Activated effector memory CD4-positive, alpha-beta T cell treated with anti-CD3 and anti-CD28 coated beads, Interleukin-2, amount 50 U/mL, for 16 hours (primary cell): ENCODE results near the gene SCYGR1.
"Not testable (repeated sequence)": the region's sequence is repeated elsewhere in the genome, so short reads cannot be mapped to it uniquely, and the experiment has no call there.

Source experiments
- DNase-seq: peaks from one replicate; pipeline ENCODE4 v3.0.0-alpha.2; 2020

SCYGR1 gene, protein sequence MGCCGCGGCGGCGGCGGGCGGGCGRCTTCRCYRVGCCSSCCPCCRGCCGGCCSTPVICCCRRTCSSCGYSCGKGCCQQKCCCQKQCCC

DNA sequence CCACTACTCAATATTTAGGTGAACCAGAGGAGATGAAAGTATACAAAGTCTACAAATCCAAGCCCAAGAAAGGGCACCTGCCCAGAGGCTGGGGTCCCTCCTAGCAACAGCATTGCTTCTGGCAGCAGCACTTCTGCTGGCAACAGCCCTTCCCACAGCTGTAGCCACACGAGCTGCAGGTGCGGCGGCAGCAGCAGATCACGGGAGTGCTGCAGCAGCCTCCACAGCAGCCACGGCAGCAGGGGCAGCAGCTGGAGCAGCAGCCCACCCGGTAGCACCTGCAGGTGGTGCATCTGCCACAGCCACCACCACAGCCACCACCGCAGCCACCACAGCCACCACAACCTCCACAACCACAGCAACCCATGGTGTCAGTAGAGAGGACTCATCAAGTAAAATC is at the start of gene SCYGR1:
TSS of gene SCYGR1 (minus strand) at position 367 of the 400 bp plus-strand sequence. CDS start at position 367, 0 bp downstream.
- not testable (repeated sequence) for DNase-seq

GRCh38 chr2:227436436-227437174 is 48.9 kb upstream of the SCYGR1 start:
- DNase-seq = no peak

DNA sequence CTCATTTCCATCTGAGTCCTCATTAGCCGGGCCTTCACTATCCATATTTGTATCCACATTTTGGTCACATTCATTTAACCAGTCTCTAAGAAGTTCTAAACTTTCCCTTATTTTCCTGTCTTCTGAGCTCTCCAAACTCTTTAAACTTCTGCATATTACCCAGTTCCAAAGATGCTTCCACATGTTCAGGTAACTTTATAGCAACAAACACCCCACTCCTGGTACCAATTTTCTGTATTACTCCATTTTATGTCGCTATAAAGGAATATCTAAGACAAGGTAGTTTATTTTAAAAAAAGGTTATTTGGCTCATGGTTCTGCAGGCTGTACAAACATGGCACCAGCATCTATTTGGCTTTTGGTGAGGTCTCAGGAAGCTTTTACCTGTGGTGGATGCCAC is 45.4 kb upstream of the SCYGR1 start:
- no peak for DNase-seq

DNA sequence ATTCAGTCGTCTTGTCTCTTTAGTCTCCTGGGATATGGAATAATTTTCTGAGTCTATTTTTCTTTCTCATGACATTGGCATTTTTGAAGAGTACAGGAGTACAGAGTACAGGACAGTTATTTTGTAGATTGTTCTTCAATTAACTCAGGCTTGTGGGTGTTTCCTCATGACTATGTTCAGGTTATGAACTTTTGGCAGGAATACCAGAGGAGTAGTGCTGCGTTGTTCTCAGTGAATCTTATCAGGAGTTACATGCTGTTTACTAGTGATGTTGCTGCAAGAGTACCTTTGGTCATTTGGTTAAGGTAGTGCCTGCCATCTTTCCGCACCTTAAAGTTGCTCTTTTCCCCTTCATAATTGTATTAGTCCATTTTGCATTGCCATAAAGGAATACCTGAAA is 42.9 kb upstream of the SCYGR1 start:
- no peak for DNase-seq

DNA sequence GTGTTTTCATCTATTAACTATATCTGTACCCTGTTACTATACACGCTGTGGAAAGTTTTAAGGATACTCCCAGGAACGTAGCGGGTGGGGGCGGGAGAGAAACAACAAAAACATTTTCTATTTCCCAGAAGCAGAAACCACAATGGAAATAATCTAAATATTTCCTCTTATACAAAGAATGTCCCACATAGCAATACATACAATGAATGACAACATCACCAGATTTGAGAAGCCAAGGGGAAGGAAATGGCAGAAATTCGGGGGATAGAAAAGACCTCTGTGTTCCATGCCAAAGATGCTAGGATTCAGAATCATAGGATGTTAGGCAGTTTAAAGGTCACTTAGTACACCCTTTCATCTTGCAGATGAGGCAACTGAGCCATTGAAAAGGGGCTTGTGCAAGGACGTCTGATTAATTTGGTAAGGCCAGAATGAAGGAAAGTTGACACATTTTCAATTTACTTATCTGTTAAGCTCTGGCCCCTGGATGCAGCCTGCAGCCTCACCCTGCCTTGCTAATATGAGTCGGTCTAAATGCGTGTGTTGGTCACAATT is 41.1 kb upstream of the SCYGR1 start:
- no peak for DNase-seq

- DNase-seq = no peak
Observed at GRCh38 chr2:227423656-227424499, 36.1 kb upstream of the SCYGR1 start.

DNA sequence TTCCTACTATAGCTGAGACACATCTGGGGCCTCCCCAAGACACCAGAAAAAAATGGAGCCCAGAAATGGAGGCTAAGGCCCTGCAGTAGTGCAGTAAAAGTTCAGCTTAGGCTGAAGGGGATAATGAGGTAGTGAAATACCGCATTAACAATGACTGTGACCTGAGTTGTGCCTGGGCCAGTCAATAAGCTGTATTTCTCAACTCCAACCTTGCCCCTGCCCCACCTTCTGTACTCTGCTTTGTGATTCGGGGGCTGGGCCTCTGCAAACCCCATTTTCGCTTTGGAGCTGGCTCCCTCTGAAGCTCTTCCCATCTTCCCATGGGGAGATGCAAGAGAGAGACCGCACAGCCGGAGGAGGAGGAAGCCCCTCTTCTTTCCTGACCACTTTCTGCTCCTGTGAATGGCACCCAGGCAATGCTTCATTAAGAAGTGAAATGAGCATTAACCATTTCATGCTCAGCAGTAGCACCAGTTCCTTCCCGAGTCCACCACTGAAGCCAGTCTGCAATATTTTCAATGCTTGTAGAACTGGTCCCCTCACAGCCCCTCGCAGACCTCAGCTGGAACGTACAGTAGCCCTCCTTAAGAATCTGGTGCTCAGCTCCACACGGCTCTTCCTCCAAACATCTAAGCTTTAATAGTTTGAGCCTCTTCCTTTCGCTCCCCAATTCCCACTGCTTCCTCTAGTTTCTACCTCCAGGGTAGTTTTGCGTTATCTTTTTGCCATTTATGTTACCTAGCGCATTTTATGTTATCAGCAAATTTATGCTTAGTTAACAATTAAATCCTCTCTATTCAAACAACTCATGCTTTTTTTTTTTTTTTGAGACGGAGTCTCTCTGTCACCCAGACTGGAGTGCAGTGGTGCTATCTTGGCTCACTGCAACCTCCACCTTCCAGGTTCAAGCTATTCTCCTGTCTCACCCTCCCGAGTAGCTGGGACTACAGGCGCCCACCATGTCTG is 32.6 kb upstream of the SCYGR1 start:
- DNase-seq = no peak

- no peak for DNase-seq
Observed at GRCh38 chr2:227416701-227417100, 29.0 kb upstream of the SCYGR1 start.

GRCh38 chr2:227415538-227416424 is 28.0 kb upstream of the SCYGR1 start:
- no peak for DNase-seq

- DNase-seq = no peak
Observed at GRCh38 chr2:227414846-227415245, 27.1 kb upstream of the SCYGR1 start.

- no peak for DNase-seq
Observed at GRCh38 chr2:227413371-227413770, 25.6 kb upstream of the SCYGR1 start.

GRCh38 chr2:227412877-227413276 is 25.1 kb upstream of the SCYGR1 start:
- no peak for DNase-seq

GRCh38 chr2:227411990-227412350 is 24.2 kb upstream of the SCYGR1 start:
- no peak for DNase-seq

DNA sequence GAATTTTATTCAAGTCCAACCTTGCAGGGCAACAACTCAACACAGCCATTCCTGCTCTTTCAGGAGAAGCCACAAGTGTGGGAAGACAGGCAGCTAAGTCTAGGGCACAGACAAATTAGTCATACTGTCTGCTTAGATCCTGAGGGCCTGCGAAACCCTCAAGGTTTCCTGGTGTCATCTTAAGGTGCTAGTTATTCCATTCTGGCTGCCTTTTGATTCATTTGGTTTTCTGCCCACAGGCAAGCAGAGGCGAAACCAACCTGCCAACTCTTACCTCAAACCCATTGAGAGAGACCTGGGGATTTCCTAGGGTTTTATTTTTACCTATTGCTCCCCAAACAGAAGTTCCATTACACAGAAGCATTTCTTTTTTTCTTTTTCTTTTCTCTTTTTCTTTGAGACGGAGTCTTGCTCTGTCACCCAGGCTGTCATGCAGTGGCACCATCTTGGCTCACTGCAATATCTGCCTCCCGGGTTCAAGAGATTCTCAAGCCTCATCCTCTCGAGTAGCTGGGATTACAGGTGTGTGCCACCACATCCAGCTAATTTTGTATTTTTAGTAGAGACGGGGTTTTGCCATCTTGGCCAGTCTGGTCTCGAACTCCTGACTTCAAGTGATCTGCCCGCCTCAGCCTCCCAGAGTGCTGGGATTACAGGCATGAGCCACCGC is 23.7 kb upstream of the SCYGR1 start:
- DNase-seq = peak; percentile 83

DNA sequence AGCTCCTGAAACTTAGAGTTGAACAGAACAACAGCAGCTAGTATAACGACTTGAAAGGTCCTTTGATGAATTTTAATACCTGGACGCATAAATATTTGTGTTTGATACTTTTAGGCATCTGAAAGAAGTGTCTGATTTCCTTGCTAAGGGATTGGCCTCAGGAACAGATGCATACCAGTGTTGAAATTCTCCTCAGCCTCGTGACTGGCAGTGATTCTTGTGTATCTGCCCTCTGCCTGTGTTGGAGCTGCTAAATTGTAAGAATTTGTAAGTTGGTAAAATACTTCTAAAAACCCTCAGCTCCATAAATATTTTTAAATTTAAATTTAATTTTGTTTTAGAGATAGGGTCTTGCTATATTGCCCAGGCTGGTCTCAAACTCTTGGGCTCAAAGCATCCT is 22.4 kb upstream of the SCYGR1 start:
- no peak for DNase-seq

DNA sequence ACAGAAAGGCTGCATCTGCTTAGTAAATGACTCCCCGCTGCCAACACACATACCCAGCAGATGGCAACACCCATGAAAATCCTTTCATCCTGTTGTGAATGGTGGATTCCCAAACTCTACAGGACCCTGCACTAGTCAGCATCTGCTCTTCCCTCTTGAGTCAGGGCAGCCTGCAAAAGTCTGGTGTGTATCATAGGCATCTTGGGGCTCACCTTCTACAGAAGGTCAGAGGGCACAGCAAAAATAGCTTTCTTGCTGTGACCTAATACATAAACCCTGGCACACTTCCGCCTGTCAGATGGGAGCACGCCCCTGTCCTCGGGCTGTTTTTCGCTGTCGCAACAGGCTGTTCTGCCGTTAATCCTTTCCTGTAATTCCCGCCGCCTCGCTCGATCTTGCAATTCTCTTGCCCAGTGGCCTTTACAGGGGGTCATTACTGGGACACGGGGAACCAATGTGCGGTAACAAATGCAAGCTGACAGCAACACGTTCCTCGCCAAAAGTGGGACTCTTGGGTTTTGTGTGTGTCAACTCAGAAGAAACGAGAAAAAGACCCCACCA is 19.9 kb upstream of the SCYGR1 start:
- DNase-seq = no peak

DNA sequence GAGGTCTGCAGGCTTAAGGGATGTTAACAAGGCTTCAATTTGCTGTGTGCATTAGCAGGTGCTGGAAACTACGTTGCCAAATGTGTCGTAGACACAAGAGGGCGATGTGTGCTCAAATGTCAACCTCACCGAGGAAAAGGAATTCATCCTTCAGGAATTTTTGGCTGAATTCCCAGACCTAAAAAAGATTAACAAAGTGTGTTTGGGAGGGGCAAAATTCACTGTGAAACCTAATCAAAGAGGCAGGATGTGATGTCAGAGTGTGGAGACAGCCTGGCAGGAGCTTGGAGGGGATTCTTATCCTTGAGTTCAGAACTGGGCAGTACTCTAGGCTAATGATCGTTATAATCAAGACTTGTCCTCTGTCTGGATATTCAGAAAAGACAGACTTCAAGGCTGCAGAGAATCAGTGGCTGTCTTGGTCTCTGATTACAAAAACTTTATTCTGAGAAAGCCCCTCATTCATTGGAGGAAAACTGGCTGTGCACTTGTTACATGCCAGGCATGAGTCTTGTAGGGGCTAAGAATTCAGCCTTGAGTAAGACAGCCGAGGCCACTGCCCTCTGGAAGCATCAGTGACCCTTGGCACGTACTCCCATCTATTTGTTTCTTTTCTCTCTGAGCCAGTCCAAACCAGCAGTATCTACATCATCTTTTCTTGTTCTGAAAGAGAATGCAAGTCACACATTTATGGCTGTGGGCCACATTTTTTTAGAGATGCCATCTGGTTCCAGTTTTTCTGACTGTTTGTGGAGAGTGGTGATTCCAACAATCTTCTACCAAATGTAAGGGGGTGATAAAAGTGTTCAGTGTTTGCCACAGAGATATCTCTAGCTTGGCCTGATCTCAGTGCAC is 18.7 kb upstream of the SCYGR1 start:
- no peak for DNase-seq

GRCh38 chr2:227404585-227405271 is 17.0 kb upstream of the SCYGR1 start:
- no peak for DNase-seq

DNA sequence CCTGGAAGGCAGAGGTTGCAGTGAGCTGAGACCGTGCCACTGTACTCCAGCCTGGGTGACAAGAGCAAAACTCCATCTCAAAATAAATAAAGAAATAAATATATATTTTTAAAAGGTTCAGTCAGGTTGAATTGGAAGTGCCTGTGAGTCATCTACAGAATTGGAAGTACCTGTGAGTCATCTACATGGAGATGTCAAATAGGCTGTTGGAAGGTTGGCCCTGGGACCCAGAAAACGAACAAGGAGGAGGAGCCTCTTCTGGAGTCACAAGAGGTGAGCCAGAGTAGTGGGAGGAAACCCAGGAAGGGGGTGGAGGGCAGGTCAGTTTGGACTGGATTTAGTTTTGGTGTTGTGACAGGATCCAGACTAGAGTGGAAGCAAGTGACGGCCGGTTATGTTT is 15.2 kb upstream of the SCYGR1 start:
- no peak for DNase-seq
